ENCODE measurements around the gene MTFR1L. TPM values are rescaled to one million over a fixed set of nuclear protein-coding genes. Genes with fewer than 3 reads are reported as not detected.

Gene MTFR1L
- polyA plus RNA-seq, 1 donor from 2014 or later, result 115 TPM

GRCh38 chr1:25790472-25790871 lies 29.3 kb upstream of the MTFR1L start:
- Histone ChIP-seq H3K79me2 (replicated peaks; ENCODE audit: insufficient read depth, low read length) (no peaks in the 10 kb centered on the region), H3K9me2 (ENCODE audit: insufficient read depth, low read length) (no peaks in the 10 kb centered on the region), H3K9ac (ENCODE audit: low read length) (no peak overlapping the region), H3K9me3 (ENCODE audit: low read length) (no peaks in the 10 kb centered on the region), H3K36me3 (ENCODE audit: insufficient read depth, low read length) (no peaks in the 10 kb centered on the region), H3F3A (ENCODE audit: insufficient read depth, low read length, poor library complexity, severe bottlenecking) (no peaks in the 10 kb centered on the region), H3K27me3 (ENCODE audit: insufficient read depth, low read depth, low read length) (no peaks in the 10 kb centered on the region), H3K4me2 (ENCODE audit: low read length) (no peak overlapping the region), H2AFZ (ENCODE audit: low read depth, low read length) (no peak overlapping the region), H3K4me3 (ENCODE audit: low read length) (no peak overlapping the region), H4K20me1 (ENCODE audit: insufficient read depth) (no peaks in the 10 kb centered on the region), H3K27ac (ENCODE audit: low read length) (no peak overlapping the region)
- TF ChIP-seq TAF1 (IDR thresholded peaks at IDR 0.05; ENCODE audit: low read depth), result no peak
- TF ChIP-seq SMC3 (conservative IDR thresholded peaks at IDR 0.05; ENCODE audit: poor library complexity), result no peak
- TF ChIP-seq EZH2 (IDR thresholded peaks at IDR 0.05; ENCODE audit: borderline replicate concordance, insufficient read depth, low read length, poor library complexity, severe bottlenecking), result no peak
- no peak for TF ChIP-seq CTCF (IDR thresholded peaks at IDR 0.05; ENCODE audit: poor library complexity, severe bottlenecking)

GRCh38 chr1:25792115-25792514 lies 27.6 kb upstream of the MTFR1L start:
- no peak overlapping the region for H3K4me3 ChIP-seq (ENCODE audit: low read length)
- H2AFZ ChIP-seq (ENCODE audit: low read depth, low read length), result no peak overlapping the region
- H3K9me2 ChIP-seq (ENCODE audit: insufficient read depth, low read length), result no peaks in the 10 kb centered on the region
- no peaks in the 10 kb centered on the region for H3F3A ChIP-seq (ENCODE audit: insufficient read depth, low read length, poor library complexity, severe bottlenecking)
- no peak overlapping the region for H3K4me2 ChIP-seq (ENCODE audit: low read length)
- H3K27me3 ChIP-seq (ENCODE audit: insufficient read depth, low read depth, low read length), result no peaks in the 10 kb centered on the region
- no peaks in the 10 kb centered on the region for H4K20me1 ChIP-seq (ENCODE audit: insufficient read depth)
- no peaks in the 10 kb centered on the region for H3K79me2 ChIP-seq (replicated peaks; ENCODE audit: insufficient read depth, low read length)
- no peak overlapping the region for H3K27ac ChIP-seq (ENCODE audit: low read length)
- H3K9ac ChIP-seq (ENCODE audit: low read length), result no peak overlapping the region
- H3K36me3 ChIP-seq (ENCODE audit: insufficient read depth, low read length), result no peaks in the 10 kb centered on the region
- no peaks in the 10 kb centered on the region for H3K9me3 ChIP-seq (ENCODE audit: low read length)
- TF ChIP-seq POLR2AphosphoS5 (IDR thresholded peaks at IDR 0.05) (no peak), RAD21 (conservative IDR thresholded peaks at IDR 0.05) (no peak), SMC3 (conservative IDR thresholded peaks at IDR 0.05; ENCODE audit: poor library complexity) (no peak), EP300 (conservative IDR thresholded peaks at IDR 0.05; ENCODE audit: poor library complexity, severe bottlenecking) (no peak), CTCF (IDR thresholded peaks at IDR 0.05; ENCODE audit: poor library complexity, severe bottlenecking) (no peak), EZH2 (IDR thresholded peaks at IDR 0.05; ENCODE audit: borderline replicate concordance, insufficient read depth, low read length, poor library complexity, severe bottlenecking) (no peak), MXI1 (conservative IDR thresholded peaks at IDR 0.05; ENCODE audit: poor library complexity, severe bottlenecking) (no peak), TAF1 (IDR thresholded peaks at IDR 0.05; ENCODE audit: low read depth) (no peak), REST (IDR thresholded peaks at IDR 0.05; ENCODE audit: borderline replicate concordance) (no peak)

Data from neural cell (in vitro differentiated cells).